CD14-positive monocyte (primary cell): ENCODE data around the gene NAA35. TPM values are rescaled to one million over a fixed set of nuclear protein-coding genes. Genes with fewer than 3 reads are reported as not detected.

Experiments
- DNase-seq, 3 donors: peaks; one replicate each; pipeline ENCODE4 v3.0.0-alpha.2; 2011 to 2022
- H2AFZ ChIP-seq: 2 replicates; pipeline ENCODE4 v1.6.0; 2012; ENCODE audit warnings: mild to moderate bottlenecking, low read depth, low read length, inconsistent platforms; ENCODE audit not compliant: insufficient read depth, poor library complexity, severe bottlenecking
- H3K27ac ChIP-seq, 2 donors: 1 replicate in 1 of 2; 2 replicates in 1 of 2; pipeline ENCODE4 v1.5.1; 2012 to 2013; ENCODE audit warnings: low read length in 2 of 2, control low read depth in 1 of 2, inconsistent platforms in 1 of 2, low read depth in 1 of 2, mild to moderate bottlenecking in 1 of 2
- H3K27me3 ChIP-seq, 2 donors: one replicate each; pipeline versions ENCODE4 v1.6.0 to v1.6.1; 2011 to 2013; ENCODE audit warnings: low read length in 2 of 2; ENCODE audit not compliant: control insufficient read depth in 2 of 2, insufficient read depth in 2 of 2
- H3K36me3 ChIP-seq, 2 donors: replicated peaks in 1 of 2; 1 replicate in 1 of 2; 2 replicates in 1 of 2; pipeline versions ENCODE4 v1.5.1 to v1.6.1; 2012 to 2013; ENCODE audit warnings: low read length in 2 of 2, control low read depth in 1 of 2, inconsistent platforms in 1 of 2, mild to moderate bottlenecking in 1 of 2; ENCODE audit not compliant: insufficient read depth in 2 of 2, control insufficient read depth in 1 of 2
- H3K4me1 ChIP-seq, 2 donors: 1 replicate in 1 of 2; 2 replicates in 1 of 2; pipeline versions ENCODE4 v1.5.1 to v1.6.1; 2012 to 2013; ENCODE audit warnings: low read length in 2 of 2, control low read depth in 1 of 2, inconsistent platforms in 1 of 2, mild to moderate bottlenecking in 1 of 2, moderate library complexity in 1 of 2; ENCODE audit not compliant: insufficient read depth in 2 of 2, control insufficient read depth in 1 of 2
- H3K4me2 ChIP-seq: replicated peaks from 2 replicates; pipeline ENCODE3; 2012; ENCODE audit warnings: low read length, moderate library complexity, mild to moderate bottlenecking; ENCODE audit not compliant: poor library complexity, severe bottlenecking; ENCODE audit errors: extremely low read depth
- H3K4me3 ChIP-seq, 3 experiments: fragments of 200-600 bp in 1 of 3; sonication (generic) in 1 of 3; replicated peaks in 1 of 3; 1 replicate in 2 of 3; 2 replicates in 1 of 3; pipeline ENCODE4 v1.5.1; 2011 to 2013; ENCODE audit warnings: low read length in 3 of 3, mild to moderate bottlenecking in 3 of 3, control low read depth in 2 of 3, low read depth in 2 of 3, inconsistent platforms in 1 of 3, moderate library complexity in 1 of 3
- H3K79me2 ChIP-seq: 2 replicates; pipeline ENCODE4 v1.6.0; 2012; ENCODE audit warnings: mild to moderate bottlenecking, control low read depth, inconsistent platforms, low read length, moderate library complexity; ENCODE audit not compliant: insufficient read depth
- H3K9ac ChIP-seq: 2 replicates; pipeline ENCODE4 v1.6.0; 2017; ENCODE audit warnings: low read length, mild to moderate bottlenecking; ENCODE audit not compliant: insufficient read depth, poor library complexity, severe bottlenecking
- H3K9me3 ChIP-seq, 2 donors: replicated peaks in 1 of 2; 1 replicate in 1 of 2; 2 replicates in 1 of 2; pipeline versions ENCODE4 v1.5.1 to v1.6.1; 2012 to 2013; ENCODE audit warnings: low read length in 2 of 2, control low read depth in 1 of 2; ENCODE audit not compliant: control insufficient read depth in 1 of 2, insufficient read depth in 1 of 2
- H4K20me1 ChIP-seq: 2 replicates; pipeline ENCODE4 v1.6.0; 2012; ENCODE audit warnings: mild to moderate bottlenecking, low read length, control low read depth, moderate library complexity; ENCODE audit not compliant: insufficient read depth
- H3K27ac Mint-ChIP-seq, 7 donors: one replicate each; pipeline ENCODE4 v1.8.0; 2020; ENCODE audit warnings: mild to moderate bottlenecking in 7 of 7, mixed read lengths in 7 of 7, moderate library complexity in 6 of 7, inconsistent platforms in 2 of 7
- H3K27me3 Mint-ChIP-seq, 3 donors: one replicate each; pipeline ENCODE4 v1.8.0; 2021 to 2022; ENCODE audit warnings: low read depth in 3 of 3, mild to moderate bottlenecking in 3 of 3, mixed read lengths in 3 of 3, moderate library complexity in 3 of 3, inconsistent platforms in 1 of 3
- H3K36me3 Mint-ChIP-seq, 2 donors: one replicate each; pipeline ENCODE4 v1.8.0; 2020; ENCODE audit warnings: mixed read lengths in 2 of 2, inconsistent platforms in 1 of 2, mild to moderate bottlenecking in 1 of 2
- H3K4me1 Mint-ChIP-seq: one replicate; pipeline ENCODE4 v1.8.0; 2020; ENCODE audit warnings: mild to moderate bottlenecking, mixed read lengths
- H3K4me3 Mint-ChIP-seq, 2 donors: one replicate each; pipeline ENCODE4 v1.8.0; 2020; ENCODE audit warnings: mild to moderate bottlenecking in 2 of 2, mixed read lengths in 2 of 2, moderate library complexity in 1 of 2
- H3K9me3 Mint-ChIP-seq, 7 donors: one replicate each; pipeline ENCODE4 v1.8.0; 2020 to 2022; ENCODE audit warnings: mixed read lengths in 7 of 7, mild to moderate bottlenecking in 6 of 7, moderate library complexity in 6 of 7, inconsistent platforms in 2 of 7
- WGBS: methylation state at CpG from one replicate; pipeline ENCODE4 v1.1.5; 2013; ENCODE audit warnings: missing lambda C conversion rate; ENCODE audit not compliant: insufficient coverage; 5-methylcytosine and 5-hydroxymethylcytosine counted together
- intact Hi-C, 2 donors: fragments of 100-400 bp; cut with micrococcal nuclease; formaldehyde crosslinking; loops; one replicate each; pipeline versions ENCODE4 v1.15.0 to v1.15.1; 2023
- polyA plus RNA-seq, 3 donors: library from polyadenylated mRNA; depleted of rRNA in 1 of 3; unstranded in 2 of 3; stranded (reverse) in 1 of 3; fragments of 300-500 nt in 2 of 3; fragments of >200 nt in 1 of 3; fragmentation: Illumina TruSeq in 2 of 3; gene quantifications; 1 replicate in 2 of 3; 2 replicates in 1 of 3; pipeline ENCODE4 v1.2.3, GENCODE V29; 2012 to 2021
- TF ChIP-seq, protein P1 (sequence below): fragments of 200-600 bp; IDR thresholded peaks from one replicate; pipeline ENCODE4 v1.8.0; 2022; ENCODE audit warnings: antibody characterized with exemption, mild to moderate bottlenecking

The NAA35 gene
- polyA plus RNA-seq, 3 donors, result 4.4 to 8.7 (median 5.6) TPM

- no peak overlapping the region for H3K4me3 Mint-ChIP-seq
- H3K27ac Mint-ChIP-seq, result no peak overlapping the region
These were observed 26.8 kb upstream of the NAA35 start for GRCh38 chr9:85914108-85914507.

DNA sequence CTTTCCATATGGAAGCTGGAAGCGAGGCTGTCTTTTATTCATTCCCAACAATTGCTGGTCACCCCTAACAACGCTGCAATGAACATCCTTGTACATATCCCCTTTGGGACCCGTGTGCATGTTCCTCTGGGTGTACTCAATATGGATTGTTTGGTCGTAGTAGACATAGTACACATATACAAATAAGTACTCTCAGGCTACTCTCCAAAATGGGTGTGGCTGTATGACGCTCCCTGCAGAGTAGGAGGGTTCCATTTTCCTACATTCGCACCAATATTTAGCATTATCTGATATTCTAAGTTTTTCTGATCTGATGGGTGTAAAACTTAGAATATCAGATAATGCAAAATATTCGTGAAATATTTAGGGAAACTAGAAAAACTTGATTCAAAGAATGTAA, 23.2 kb upstream of the NAA35 start:
- H2AFZ ChIP-seq, result no peak overlapping the region
- peaks cover 0 to 5% (median 0%) of the 10 kb centered on the region in 7 donors for H3K9me3 Mint-ChIP-seq

More at GRCh38 chr9:85914108-85914507, 26.8 kb upstream of the NAA35 start:
- H3K9ac ChIP-seq, result no peak overlapping the region
- no peaks in the 10 kb centered on the region for H3K36me3 ChIP-seq
- peaks cover 8% of the 10 kb centered on the region for H3K4me1 Mint-ChIP-seq
- no peaks in the 10 kb centered on the region for H3K4me1 ChIP-seq
- TF ChIP-seq, protein P1, sequence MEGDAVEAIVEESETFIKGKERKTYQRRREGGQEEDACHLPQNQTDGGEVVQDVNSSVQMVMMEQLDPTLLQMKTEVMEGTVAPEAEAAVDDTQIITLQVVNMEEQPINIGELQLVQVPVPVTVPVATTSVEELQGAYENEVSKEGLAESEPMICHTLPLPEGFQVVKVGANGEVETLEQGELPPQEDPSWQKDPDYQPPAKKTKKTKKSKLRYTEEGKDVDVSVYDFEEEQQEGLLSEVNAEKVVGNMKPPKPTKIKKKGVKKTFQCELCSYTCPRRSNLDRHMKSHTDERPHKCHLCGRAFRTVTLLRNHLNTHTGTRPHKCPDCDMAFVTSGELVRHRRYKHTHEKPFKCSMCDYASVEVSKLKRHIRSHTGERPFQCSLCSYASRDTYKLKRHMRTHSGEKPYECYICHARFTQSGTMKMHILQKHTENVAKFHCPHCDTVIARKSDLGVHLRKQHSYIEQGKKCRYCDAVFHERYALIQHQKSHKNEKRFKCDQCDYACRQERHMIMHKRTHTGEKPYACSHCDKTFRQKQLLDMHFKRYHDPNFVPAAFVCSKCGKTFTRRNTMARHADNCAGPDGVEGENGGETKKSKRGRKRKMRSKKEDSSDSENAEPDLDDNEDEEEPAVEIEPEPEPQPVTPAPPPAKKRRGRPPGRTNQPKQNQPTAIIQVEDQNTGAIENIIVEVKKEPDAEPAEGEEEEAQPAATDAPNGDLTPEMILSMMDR, result no peak
- no peaks in the 10 kb centered on the region for H3K9me3 ChIP-seq
- H3K27me3 Mint-ChIP-seq, result peaks cover 0 to 2% (median 0%) of the 10 kb centered on the region in 3 donors
- H3K36me3 Mint-ChIP-seq, result no peaks in the 10 kb centered on the region
- H3K27ac ChIP-seq, result no peak overlapping the region
- intact Hi-C loops, result no loop called here
- H4K20me1 ChIP-seq, result no peaks in the 10 kb centered on the region
- no peak overlapping the region for H3K4me3 ChIP-seq
- peaks cover 0 to 5% (median 0%) of the 10 kb centered on the region in 7 donors for H3K9me3 Mint-ChIP-seq
- no peaks in the 10 kb centered on the region for H3K79me2 ChIP-seq
- no peak for DNase-seq
- no peaks in the 10 kb centered on the region for H3K27me3 ChIP-seq
- no peak overlapping the region for H3K4me2 ChIP-seq
- H2AFZ ChIP-seq, result no peak overlapping the region

More for the DNA sequence above, 23.2 kb upstream of the NAA35 start:
- TF ChIP-seq, protein P1, result no peak
- Histone ChIP-seq H3K79me2 (no peaks in the 10 kb centered on the region), H3K4me2 (no peak overlapping the region), H4K20me1 (no peaks in the 10 kb centered on the region), H3K27ac (no peak overlapping the region), H3K4me3 (no peak overlapping the region), H3K4me1 (no peaks in the 10 kb centered on the region), H3K36me3 (no peaks in the 10 kb centered on the region), H3K9me3 (no peaks in the 10 kb centered on the region), H3K27me3 (no peaks in the 10 kb centered on the region), H3K9ac (no peak overlapping the region)
- Mint-ChIP-seq H3K27me3 (peaks cover 0 to 2% (median 0%) of the 10 kb centered on the region in 3 donors), H3K4me1 (peaks cover 5% of the 10 kb centered on the region), H3K36me3 (no peaks in the 10 kb centered on the region), H3K4me3 (no peak overlapping the region), H3K27ac (no peak overlapping the region)
- WGBS, result no CpG with 5 or more reads among the region's 7 CpGs
- intact Hi-C loops, result no loop called here
- no peak for DNase-seq
